H9 (cell line): ENCODE data around the gene MXD3. TPM values are rescaled to one million over a fixed set of nuclear protein-coding genes. Genes with fewer than 3 reads are reported as not detected.

ENCODE experiments used
- DNase-seq: peaks from one replicate; pipeline ENCODE4 v3.0.0-alpha.2; 2017
- H2AFZ ChIP-seq: one replicate; pipeline ENCODE4 v1.6.1; 2013; ENCODE audit warnings: mild to moderate bottlenecking, low read length, control low read depth, moderate library complexity
- H2AK5ac ChIP-seq: 2 replicates; pipeline ENCODE4 v1.6.1; 2013; ENCODE audit warnings: low read length, control low read depth, mixed read lengths; ENCODE audit not compliant: insufficient read length
- H2BK120ac ChIP-seq: one replicate; pipeline ENCODE4 v1.6.1; 2013; ENCODE audit warnings: low read depth, mild to moderate bottlenecking, low read length, control low read depth, inconsistent platforms; ENCODE audit not compliant: poor library complexity, severe bottlenecking
- H2BK12ac ChIP-seq: 2 replicates; pipeline ENCODE4 v1.6.1; 2013; ENCODE audit warnings: low read length, control low read depth, mixed read lengths, low read depth; ENCODE audit not compliant: insufficient read length
- H2BK15ac ChIP-seq: 2 replicates; pipeline ENCODE4 v1.6.1; 2013; ENCODE audit warnings: low read depth, low read length, control low read depth
- H2BK20ac ChIP-seq: one replicate; pipeline ENCODE4 v1.6.1; 2013; ENCODE audit warnings: low read depth, mild to moderate bottlenecking, low read length, control low read depth, inconsistent platforms; ENCODE audit not compliant: poor library complexity, severe bottlenecking
- H2BK5ac ChIP-seq: 2 replicates; pipeline ENCODE4 v1.6.1; 2013; ENCODE audit warnings: low read length, control low read depth, mixed read lengths; ENCODE audit not compliant: insufficient read length
- H3K14ac ChIP-seq: 2 replicates; pipeline ENCODE4 v1.6.1; 2013; ENCODE audit warnings: low read length, control low read depth; ENCODE audit not compliant: insufficient read depth
- H3K18ac ChIP-seq: 2 replicates; pipeline ENCODE4 v1.6.1; 2013; ENCODE audit warnings: low read depth, mild to moderate bottlenecking, mixed read lengths, low read length, control low read depth; ENCODE audit not compliant: insufficient read length
- H3K23ac ChIP-seq: 2 replicates; pipeline ENCODE4 v1.6.1; 2013; ENCODE audit warnings: low read length, control low read depth, mixed read lengths, low read depth; ENCODE audit not compliant: insufficient read length
- H3K23me2 ChIP-seq: 2 replicates; pipeline ENCODE4 v1.6.1; 2013; ENCODE audit warnings: low read depth, mild to moderate bottlenecking, mixed read lengths, low read length, control low read depth; ENCODE audit not compliant: insufficient read length, poor library complexity, severe bottlenecking
- H3K27ac ChIP-seq: 2 replicates; pipeline ENCODE4 v1.5.1; 2013; ENCODE audit warnings: low read length, control low read depth, mixed read lengths, low read depth; ENCODE audit not compliant: insufficient read length
- H3K27me3 ChIP-seq: 2 replicates; pipeline ENCODE4 v1.6.1; 2013; ENCODE audit warnings: low read length, control low read depth, inconsistent platforms; ENCODE audit not compliant: insufficient read depth
- H3K4ac ChIP-seq: 2 replicates; pipeline ENCODE4 v1.6.1; 2013; ENCODE audit warnings: low read depth, mild to moderate bottlenecking, control low read depth, inconsistent platforms, low read length, moderate library complexity
- H3K4me1 ChIP-seq: 2 replicates; pipeline ENCODE4 v1.6.1; 2013; ENCODE audit warnings: low read length, control low read depth, inconsistent platforms; ENCODE audit not compliant: insufficient read depth
- H3K4me2 ChIP-seq: 2 replicates; pipeline ENCODE4 v1.6.1; 2013; ENCODE audit warnings: low read length, control low read depth, mixed read lengths; ENCODE audit not compliant: insufficient read length, insufficient read depth
- H3K56ac ChIP-seq: 2 replicates; pipeline ENCODE4 v1.6.1; 2013; ENCODE audit warnings: low read depth, mild to moderate bottlenecking, mixed read lengths, low read length, control low read depth; ENCODE audit not compliant: insufficient read length
- H3K79me1 ChIP-seq: 2 replicates; pipeline ENCODE4 v1.6.1; 2013; ENCODE audit warnings: low read depth, mild to moderate bottlenecking, moderate library complexity, low read length, control low read depth, inconsistent platforms; ENCODE audit not compliant: insufficient read depth, poor library complexity, severe bottlenecking
- H3K79me2 ChIP-seq: 2 replicates; pipeline ENCODE4 v1.6.1; 2013; ENCODE audit warnings: low read length, control low read depth, inconsistent platforms; ENCODE audit not compliant: insufficient read depth
- H3K9ac ChIP-seq: 2 replicates; pipeline ENCODE4 v1.6.1; 2013; ENCODE audit warnings: low read length, control low read depth, mixed read lengths; ENCODE audit not compliant: insufficient read length; ENCODE audit errors: extremely low read depth
- H3K9me3 ChIP-seq: one replicate; pipeline ENCODE4 v1.6.1; 2013; ENCODE audit warnings: low read depth, low read length, inconsistent platforms; ENCODE audit not compliant: control insufficient read depth
- H3T11ph ChIP-seq: one replicate; pipeline ENCODE4 v1.6.1; 2013; ENCODE audit warnings: mild to moderate bottlenecking, low read length, control low read depth, inconsistent platforms
- H4K20me1 ChIP-seq: one replicate; pipeline ENCODE4 v1.6.1; 2013; ENCODE audit not compliant: control insufficient read depth, insufficient read length, insufficient read depth
- H4K5ac ChIP-seq: 2 replicates; pipeline ENCODE4 v1.6.1; 2013; ENCODE audit warnings: low read depth, mild to moderate bottlenecking, mixed read lengths, low read length, control low read depth; ENCODE audit not compliant: insufficient read length
- H4K8ac ChIP-seq: replicated peaks from 2 replicates; pipeline ENCODE4 v1.6.1; 2013; ENCODE audit warnings: low read length, control low read depth, mixed read lengths, low read depth; ENCODE audit not compliant: insufficient read length
- H4K91ac ChIP-seq: 2 replicates; pipeline ENCODE4 v1.6.1; 2013; ENCODE audit warnings: low read depth, mild to moderate bottlenecking, moderate library complexity, mixed read lengths, low read length, control low read depth; ENCODE audit not compliant: insufficient read length
- H3K27ac Mint-ChIP-seq, 3 experiments: 2 replicates in 2 of 3; 3 replicates in 1 of 3; pipeline ENCODE4 v1.8.0; 2020 to 2021; ENCODE audit warnings: mixed read lengths in 3 of 3, mild to moderate bottlenecking in 1 of 3, moderate library complexity in 1 of 3
- H3K27me3 Mint-ChIP-seq: 2 replicates; pipeline ENCODE4 v1.8.0; 2021; ENCODE audit warnings: low read depth, mild to moderate bottlenecking, moderate library complexity, mixed read lengths
- H3K36me3 Mint-ChIP-seq, 3 experiments: 2 replicates in 2 of 3; 3 replicates in 1 of 3; pipeline ENCODE4 v1.8.0; 2020 to 2021; ENCODE audit warnings: low read depth in 3 of 3, mixed read lengths in 3 of 3; ENCODE audit not compliant: insufficient read depth in 1 of 3
- H3K4me1 Mint-ChIP-seq, 2 experiments: 2 replicates each; pipeline ENCODE4 v1.8.0; 2020; ENCODE audit warnings: mixed read lengths in 2 of 2
- H3K4me3 Mint-ChIP-seq, 2 experiments: 2 replicates in 1 of 2; 3 replicates in 1 of 2; pipeline ENCODE4 v1.8.0; 2020 to 2021; ENCODE audit warnings: mild to moderate bottlenecking in 2 of 2, mixed read lengths in 2 of 2, moderate library complexity in 1 of 2
- H3K9me3 Mint-ChIP-seq, 2 experiments: 2 replicates in 1 of 2; 3 replicates in 1 of 2; pipeline ENCODE4 v1.8.0; 2020; ENCODE audit warnings: mild to moderate bottlenecking in 2 of 2, mixed read lengths in 2 of 2, moderate library complexity in 1 of 2
- CTCF ChIP-seq: fragments of 200-600 bp; sonication (generic); conservative IDR thresholded peaks from 3 replicates; pipeline ENCODE4 v1.8.0; 2021; ENCODE audit warnings: antibody characterized with exemption, mild to moderate bottlenecking
- WGBS: extraction: QIAGEN DNeasy Blood & Tissue Kit; methylation state at CpG from one replicate; pipeline ENCODE4 v1.1.7; 2013; ENCODE audit warnings: missing lambda C conversion rate, low lambda C conversion rate, mixed read lengths; ENCODE audit not compliant: insufficient read length; ENCODE audit errors: extremely low coverage; 5-methylcytosine and 5-hydroxymethylcytosine counted together
- total RNA-seq: library from RNA; stranded (reverse); gene quantifications from 2 replicates; pipeline ENCODE4 v1.2.1, GENCODE V29; 2021

The MXD3 gene
- total RNA-seq, 1 experiment from 2014 or later, result 9.8 TPM

- Histone ChIP-seq H2BK5ac (peak within 1 kb of the TSS; percentile 95), H2AFZ (peak within 1 kb of the TSS; percentile 85), H3K79me1 (peaks cover 4% of the 10 kb centered on the region), H4K20me1 (no peaks in the 10 kb centered on the region), H3K4ac (no peak within 1 kb of the TSS), H3K18ac (peak within 1 kb of the TSS; percentile 99), H2BK12ac (peak within 1 kb of the TSS; percentile 85), H3K9me3 (no peaks in the 10 kb centered on the region), H3K79me2 (peaks cover 17% of the 10 kb centered on the region), H2BK20ac (no peak within 1 kb of the TSS), H3K9ac (peak within 1 kb of the TSS; percentile 97), H3K23ac (no peak within 1 kb of the TSS), H4K8ac (peak within 1 kb of the TSS; percentile 29), H3T11ph (peak within 1 kb of the TSS; percentile 85), H3K27me3 (no peaks in the 10 kb centered on the region), H2BK15ac (peak within 1 kb of the TSS; percentile 60; the same call in 1 of the 2 replicates), H2AK5ac (no peak within 1 kb of the TSS), H4K5ac (peak within 1 kb of the TSS; percentile 64), H3K27ac (peak within 1 kb of the TSS; percentile 76), H3K14ac (peak within 1 kb of the TSS; percentile 99), H3K4me2 (peak within 1 kb of the TSS; percentile 89), H4K91ac (no peak within 1 kb of the TSS), H3K4me1 (peaks cover 3% of the 10 kb centered on the region; the same call in 1 of the 2 replicates), H3K56ac (no peak within 1 kb of the TSS), H3K23me2 (peaks cover 7% of the 10 kb centered on the region), H2BK120ac (no peak within 1 kb of the TSS)
- Mint-ChIP-seq H3K27ac (peak within 1 kb of the TSS; percentile 100), H3K27me3 (peaks cover 31% of the 10 kb centered on the region), H3K4me3 (peak within 1 kb of the TSS; percentile 98 to 99), H3K4me1 (peaks cover 20 to 25% of the 10 kb centered on the region in 2 experiments), H3K9me3 (peaks cover 3 to 4% of the 10 kb centered on the region in 2 experiments; a peak in 4 of 5 replicates), H3K36me3 (peaks cover 2 to 24% (median 21%) of the 10 kb centered on the region in 3 experiments; a peak in 6 of 7 replicates)
- no peak for TF ChIP-seq CTCF
- no CpG with 5 or more reads among the region's 55 CpGs for WGBS
- DNase-seq, result peak; percentile 95
These were observed 40.0 kb upstream of the MXD3 start, which contains the start of gene LMAN2 for GRCh38 chr5:177351392-177352329. TSS of gene LMAN2 (minus strand) at chr5:177351668. CDS start at chr5:177351647, 21 bp downstream.
